MCF 10A (cell line): Measurements from ENCODE around the gene UQCR10. TPM values are rescaled to one million over a fixed set of nuclear protein-coding genes. Genes with fewer than 3 reads are reported as not detected.

ENCODE experiments used
- Bru-seq: library from RNA; stranded (reverse); fragments of 400-500 nt; gene quantifications from one replicate; lab custom pipeline; 2021; lab: Mats Ljungman, UMichigan
- BruChase-seq, 2 experiments: library from RNA; stranded (reverse); fragments of 400-500 nt; gene quantifications; one replicate each; lab custom pipeline; 2021; lab: Mats Ljungman, UMichigan
- BruUV-seq: library from RNA; stranded (reverse); fragments of 400-500 nt; replicated peaks from 2 replicates; lab custom pipeline; 2021; lab: Mats Ljungman, UMichigan
- CTCF ChIA-PET: fragments of 300-600 bp; sonication (Branson Sonifier 250); formaldehyde crosslinking; extraction: SDS; loops from one replicate; lab custom pipeline; 2021; ENCODE audit warnings: antibody characterized with exemption, inconsistent platforms; lab: Yijun Ruan, JAX
- POLR2A ChIA-PET: fragments of 300-600, 350-650 bp; sonication (Branson Sonifier 250); formaldehyde crosslinking; extraction: SDS; loops from one replicate; lab custom pipeline; 2020; ENCODE audit warnings: antibody characterized with exemption, inconsistent platforms; lab: Yijun Ruan, JAX
- DNase-seq: peaks from one replicate; pipeline ENCODE4 v3.0.0-alpha.2; 2018; ENCODE audit not compliant: unreplicated experiment
- H3K27ac Mint-ChIP-seq: one replicate; pipeline ENCODE4 v1.8.0; 2022; ENCODE audit warnings: mild to moderate bottlenecking, low read depth, mixed read lengths; ENCODE audit not compliant: unreplicated experiment
- H3K27me3 Mint-ChIP-seq: one replicate; pipeline ENCODE4 v1.8.0; 2022; ENCODE audit warnings: mixed read lengths; ENCODE audit not compliant: insufficient read depth, unreplicated experiment
- H3K36me3 Mint-ChIP-seq: one replicate; pipeline ENCODE4 v1.8.0; 2022; ENCODE audit warnings: mild to moderate bottlenecking, moderate library complexity, mixed read lengths; ENCODE audit not compliant: insufficient read depth, unreplicated experiment
- H3K4me1 Mint-ChIP-seq: one replicate; pipeline ENCODE4 v1.8.0; 2022; ENCODE audit warnings: mixed read lengths; ENCODE audit not compliant: insufficient read depth, unreplicated experiment
- H3K4me3 Mint-ChIP-seq: one replicate; pipeline ENCODE4 v1.8.0; 2022; ENCODE audit warnings: mild to moderate bottlenecking, moderate library complexity, mixed read lengths; ENCODE audit not compliant: unreplicated experiment
- H3K9me3 Mint-ChIP-seq: one replicate; pipeline ENCODE4 v1.8.0; 2022; ENCODE audit warnings: mixed read lengths; ENCODE audit not compliant: unreplicated experiment
- intact Hi-C: fragments of 100-400 bp; cut with micrococcal nuclease; formaldehyde crosslinking; loops from 2 replicates; pipeline ENCODE4 v1.14.1; 2022
- long read RNA-seq: library from polyadenylated mRNA; stranded (forward); transcript quantifications from one replicate; pipeline ENCODE4 v2.0.0, GENCODE V29; 2022
- total RNA-seq: library from RNA; stranded (reverse); gene quantifications from 2 replicates; pipeline ENCODE4 v1.2.3, GENCODE V29; 2022
- TF ChIP-seq, protein P1 (sequence below): fragments of 200-600 bp; IDR thresholded peaks from one replicate; pipeline ENCODE4 v1.8.0; 2022; ENCODE audit warnings: antibody characterized with exemption, mild to moderate bottlenecking; ENCODE audit not compliant: unreplicated experiment

UQCR10 gene
- total RNA-seq (94.7 and 114 TPM in 2 replicates), Bru-seq, nascent RNA (percentile 86 among the genes with signal in this experiment), BruChase-seq, experiment 1, labeled RNA remaining after a 6-hour chase (percentile 93 among the genes with signal in this experiment), BruChase-seq, experiment 2, labeled RNA remaining after a 2-hour chase (percentile 84 among the genes with signal in this experiment)
- long read RNA-seq, transcript UQCR10-201 (2 exons, 916 nt) = major isoform, 368 of 418 reads
- long read RNA-seq, transcript UQCR10-202 (2 exons, 584 nt) = minor isoform, 48 of 418 reads
- long read RNA-seq, partial matches to known transcripts = 0 of 418 reads
- long read RNA-seq, other reads (novel, unspliced or antisense) = 2 of 418 reads

DNA sequence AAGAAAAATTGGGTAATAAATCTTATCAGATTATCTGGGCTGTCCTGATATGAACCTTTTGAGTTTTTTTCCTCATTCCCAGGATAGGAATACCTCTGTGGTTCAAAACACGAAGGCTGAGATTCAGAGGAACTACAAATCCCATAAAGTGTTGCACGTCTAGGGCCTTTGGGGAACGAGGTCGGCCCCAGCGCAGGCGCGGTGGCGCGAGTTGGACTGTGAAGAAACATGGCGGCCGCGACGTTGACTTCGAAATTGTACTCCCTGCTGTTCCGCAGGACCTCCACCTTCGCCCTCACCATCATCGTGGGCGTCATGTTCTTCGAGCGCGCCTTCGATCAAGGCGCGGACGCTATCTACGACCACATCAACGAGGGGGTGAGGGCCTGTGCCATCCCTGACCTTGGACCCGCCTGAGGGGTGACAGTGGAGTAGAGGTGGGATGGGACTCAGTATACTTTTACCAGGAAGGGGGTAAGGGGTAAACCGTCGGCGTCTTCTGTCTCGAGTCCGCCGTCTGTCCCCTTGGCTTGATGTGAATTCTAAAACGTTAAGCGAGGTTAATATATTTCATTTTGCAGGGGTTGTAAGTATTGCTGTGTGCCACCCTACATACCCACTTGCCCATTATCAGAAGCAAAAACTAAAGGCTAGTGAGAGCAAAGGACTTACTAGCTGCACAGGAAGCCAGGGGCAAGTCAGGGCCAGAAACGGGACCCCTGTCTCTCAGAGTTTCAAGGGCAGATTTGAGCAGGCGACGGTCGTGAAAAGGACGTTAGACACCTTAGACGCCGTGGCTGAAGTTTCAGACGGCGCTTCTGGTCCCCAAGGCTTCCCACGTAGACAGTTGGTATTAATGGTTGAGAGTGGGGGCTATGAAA is at the start of gene UQCR10:
Gene UQCR10, plus strand, starts transcription at position 199 of the 881 bp plus-strand sequence. Its CDS starts 30 bp downstream, at position 229.
- Mint-ChIP-seq H3K36me3 (peaks cover 25% of the 10 kb centered on the region), H3K4me1 (peaks cover 17% of the 10 kb centered on the region), H3K27ac (peak within 1 kb of the TSS; percentile 100), H3K9me3 (no peaks in the 10 kb centered on the region), H3K27me3 (no peaks in the 10 kb centered on the region), H3K4me3 (peak within 1 kb of the TSS; percentile 99)
- DNase-seq = peak; percentile 91
- intact Hi-C loops = no loop called here
- ChIA-PET POLR2A (interaction anchor here (0.6 to 1.9 kb wide), 23 partner anchors 10 to 1880 kb away, joined by 3 to 16 read pairs (median 5); partner anchors contain the start of genes ASCC2, MTMR3 and THOC5), CTCF (interaction anchor here (0.5 to 0.7 kb wide), 5 partner anchors 51 to 620 kb away, joined by 3 to 4 read pairs (median 3); partner anchors contain the start of gene RNF215)
- TF ChIP-seq, protein P1, sequence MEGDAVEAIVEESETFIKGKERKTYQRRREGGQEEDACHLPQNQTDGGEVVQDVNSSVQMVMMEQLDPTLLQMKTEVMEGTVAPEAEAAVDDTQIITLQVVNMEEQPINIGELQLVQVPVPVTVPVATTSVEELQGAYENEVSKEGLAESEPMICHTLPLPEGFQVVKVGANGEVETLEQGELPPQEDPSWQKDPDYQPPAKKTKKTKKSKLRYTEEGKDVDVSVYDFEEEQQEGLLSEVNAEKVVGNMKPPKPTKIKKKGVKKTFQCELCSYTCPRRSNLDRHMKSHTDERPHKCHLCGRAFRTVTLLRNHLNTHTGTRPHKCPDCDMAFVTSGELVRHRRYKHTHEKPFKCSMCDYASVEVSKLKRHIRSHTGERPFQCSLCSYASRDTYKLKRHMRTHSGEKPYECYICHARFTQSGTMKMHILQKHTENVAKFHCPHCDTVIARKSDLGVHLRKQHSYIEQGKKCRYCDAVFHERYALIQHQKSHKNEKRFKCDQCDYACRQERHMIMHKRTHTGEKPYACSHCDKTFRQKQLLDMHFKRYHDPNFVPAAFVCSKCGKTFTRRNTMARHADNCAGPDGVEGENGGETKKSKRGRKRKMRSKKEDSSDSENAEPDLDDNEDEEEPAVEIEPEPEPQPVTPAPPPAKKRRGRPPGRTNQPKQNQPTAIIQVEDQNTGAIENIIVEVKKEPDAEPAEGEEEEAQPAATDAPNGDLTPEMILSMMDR = no peak
- BruUV-seq = TSS peak; percentile 79

DNA sequence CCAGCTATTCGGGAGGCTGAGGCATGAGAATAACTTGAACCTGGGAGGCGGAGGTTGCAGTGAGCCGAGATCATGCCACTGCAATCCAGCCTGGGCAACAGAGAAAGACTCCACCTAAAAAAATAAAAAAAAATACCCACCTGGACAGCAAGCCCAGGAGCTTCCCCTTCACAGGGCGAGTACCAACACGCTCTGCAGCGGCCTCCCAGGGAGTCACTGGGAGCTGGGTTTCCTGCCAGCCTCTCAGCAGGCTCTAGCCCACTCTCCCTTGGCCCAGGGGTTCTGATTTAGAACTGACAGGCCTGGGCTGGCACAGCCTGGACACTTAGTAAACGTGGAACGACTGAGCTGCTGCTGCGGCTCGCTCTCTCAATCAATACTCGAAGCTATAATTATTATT is 49.4 kb upstream of the UQCR10 start:
- intact Hi-C loops = loop anchor here (5.0 kb wide), 1 partner anchor 370 kb away; no protein-coding TSS in a partner anchor
- ChIA-PET POLR2A (interaction anchor here (1.0 to 1.2 kb wide), 2 partner anchors 16 to 21 kb away, joined by 4 read pairs; no protein-coding TSS in a partner anchor), CTCF (interaction anchor here (0.9 to 1.6 kb wide), 5 partner anchors 25 to 371 kb away, joined by 3 to 5 read pairs (median 4); no protein-coding TSS in a partner anchor)
- Mint-ChIP-seq H3K27me3 (peaks cover 3% of the 10 kb centered on the region), H3K9me3 (no peaks in the 10 kb centered on the region), H3K4me1 (no peaks in the 10 kb centered on the region), H3K4me3 (no peak overlapping the region), H3K27ac (no peak overlapping the region), H3K36me3 (no peaks in the 10 kb centered on the region)
- no TSS peak for BruUV-seq
- TF ChIP-seq, protein P1 = no peak
- peak; percentile 58 for DNase-seq

DNA sequence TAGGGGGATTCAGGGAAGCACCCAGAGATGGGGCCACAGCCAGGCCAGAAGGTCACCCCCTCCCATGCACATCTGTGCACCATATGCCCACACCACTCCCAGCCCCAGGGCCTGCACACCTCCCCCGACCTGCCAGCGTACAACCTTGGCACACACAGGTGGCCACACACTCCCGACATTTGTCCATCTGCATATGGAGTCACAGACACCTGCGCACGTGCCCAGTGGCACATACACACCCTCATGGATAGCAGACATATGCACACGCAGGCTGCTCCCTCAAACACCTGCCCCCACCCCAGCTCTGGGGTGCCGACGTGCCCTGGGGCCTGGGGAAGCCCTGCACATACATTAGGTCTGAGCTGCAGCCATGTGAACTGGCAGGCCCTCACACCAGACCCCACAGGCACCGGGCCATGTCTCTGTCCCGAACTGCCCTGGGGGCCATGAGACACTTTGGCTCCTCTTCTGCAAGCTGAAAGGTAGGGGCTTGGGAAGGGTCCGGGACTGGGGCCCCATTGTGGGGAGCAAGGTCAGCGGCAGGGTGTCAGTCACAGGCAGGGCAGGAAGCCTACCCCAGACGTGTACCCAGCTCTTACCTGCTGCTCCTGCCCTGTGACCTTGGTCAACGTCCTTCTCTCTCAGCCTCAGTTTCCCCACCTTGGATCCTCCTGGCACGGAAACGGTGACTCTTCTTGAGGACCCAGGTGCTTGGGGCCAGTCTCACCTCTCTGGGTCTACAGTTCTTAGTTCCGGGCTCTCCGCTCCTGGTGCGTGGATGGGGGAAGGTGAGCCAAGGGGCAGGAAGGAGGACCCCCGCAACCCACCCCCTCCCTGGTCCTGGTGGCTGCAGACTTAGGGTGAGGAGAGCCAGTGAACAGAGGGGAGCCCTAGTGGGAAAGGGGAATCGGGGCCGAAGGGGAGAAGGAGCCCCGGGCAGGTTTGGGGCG is 47.9 kb upstream of the UQCR10 start:
- no peaks in the 10 kb centered on the region for H3K27me3 Mint-ChIP-seq
- H3K9me3 Mint-ChIP-seq = no peaks in the 10 kb centered on the region
- no peak overlapping the region for H3K27ac Mint-ChIP-seq
- no peak overlapping the region for H3K4me3 Mint-ChIP-seq
- intact Hi-C loops = loop anchor here (5.0 kb wide), 1 partner anchor 368 kb away; no protein-coding TSS in a partner anchor
- H3K36me3 Mint-ChIP-seq = no peaks in the 10 kb centered on the region
- TF ChIP-seq, protein P1 = no peak
- H3K4me1 Mint-ChIP-seq = no peaks in the 10 kb centered on the region
- no TSS peak for BruUV-seq
- no peak for DNase-seq
- CTCF ChIA-PET = interaction anchor here (0.6 to 1.6 kb wide), 3 partner anchors 27 to 370 kb away, joined by 3 to 4 read pairs (median 4); no protein-coding TSS in a partner anchor
- POLR2A ChIA-PET = no interaction called here
